Left lung (tissue), 10 donors: ENCODE results near the gene PTGDR. TPM values are rescaled to one million over a fixed set of nuclear protein-coding genes. Genes with fewer than 3 reads are reported as not detected.

Source experiments
- ATAC-seq: fragments of 200-7000 bp; cut with Tn5 transposase; one replicate; pipeline ENCODE4 v1.9.1; 2020; ENCODE audit warnings: moderate library complexity
- DNase-seq, 4 donors: peaks; one replicate each; pipeline ENCODE4 v3.0.0-alpha.2; 2013 to 2020
- H3K27ac ChIP-seq, 2 donors: fragments of 200-600 bp; sonication (generic) in 1 of 2; one replicate each; pipeline versions ENCODE4 v1.5.0 to v1.8.0; 2020 to 2021
- H3K27me3 ChIP-seq, 2 donors: fragments of 200-600 bp; sonication (generic) in 1 of 2; one replicate each; pipeline versions ENCODE4 v1.5.0 to v1.8.0; 2020 to 2021
- H3K36me3 ChIP-seq, 2 donors: fragments of 200-600 bp; sonication (generic) in 1 of 2; one replicate each; pipeline versions ENCODE4 v1.5.0 to v1.8.0; 2020 to 2021
- H3K4me1 ChIP-seq, 2 donors: fragments of 200-600 bp; one replicate each; pipeline ENCODE4 v1.8.0; 2021
- H3K4me3 ChIP-seq, 2 donors: fragments of 200-600 bp; sonication (generic) in 1 of 2; one replicate each; pipeline versions ENCODE4 v1.5.0 to v1.8.0; 2020 to 2021; ENCODE audit warnings: mild to moderate bottlenecking in 1 of 2
- H3K9me3 ChIP-seq, 2 donors: fragments of 200-600 bp; sonication (generic) in 1 of 2; one replicate each; pipeline versions ENCODE4 v1.5.0 to v1.8.0; 2020 to 2021
- CTCF ChIP-seq, 2 donors: fragments of 200-600 bp; sonication (generic) in 1 of 2; IDR thresholded peaks; one replicate each; pipeline versions ENCODE4 v1.5.0 to v1.8.0; 2021; ENCODE audit warnings: antibody characterized with exemption in 2 of 2
- intact Hi-C, 2 donors: fragments of 100-400 bp; cut with DNase I; formaldehyde crosslinking; loops; one replicate each; pipeline versions ENCODE4 v1.11.2 to v1.14.2; 2022
- polyA plus RNA-seq, 6 donors: library from polyadenylated mRNA; unstranded; fragments of 120-200 nt; gene quantifications; one replicate each; pipeline ENCODE4 v1.2.1, GENCODE V29; 2013; ENCODE audit not compliant: insufficient read length in 6 of 6
- total RNA-seq, 2 donors: library from RNA; stranded (reverse); fragmentation: NEBNext Ultra II Directional; extraction: Animal tissue kit (Norgen Biotek cat#: 25700); gene quantifications; one replicate each; pipeline ENCODE4 v1.2.1, GENCODE V29; 2021
- donor health status: DM: no; HTN: yes; CAD: no.
- donor health status: DM: no; HTN: no; CAD: no.

Gene PTGDR
- total and polyA plus RNA-seq, 8 donors: 0.11 to 0.97 (median 0.38) TPM

DNA sequence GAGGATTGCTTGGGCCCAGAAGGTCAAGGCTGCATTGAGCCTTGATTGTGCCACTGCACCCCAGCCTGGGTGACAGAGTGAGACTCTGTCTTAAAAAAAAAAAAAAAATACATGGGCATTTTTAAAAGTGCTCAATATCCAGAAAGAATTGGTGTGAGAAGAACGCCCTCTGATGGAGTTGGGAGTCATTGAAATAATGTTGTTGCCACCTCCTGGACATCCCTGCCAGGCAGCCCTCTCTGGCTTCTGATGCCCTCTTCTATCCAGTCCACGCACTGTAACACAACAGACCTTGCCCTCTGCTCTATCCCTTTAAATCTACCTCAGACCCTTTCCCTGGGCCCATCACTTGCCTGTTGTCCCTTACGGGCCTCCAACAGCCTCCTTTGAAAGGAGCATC is 4.9 kb downstream of the PTGDR start:
- peaks cover 0 to 15% of the 10 kb centered on the region in 2 donors for H3K4me1 ChIP-seq
- H3K27me3 ChIP-seq: peaks cover 29 to 35% of the 10 kb centered on the region in 2 donors
- TF ChIP-seq CTCF (IDR thresholded peaks at IDR 0.05): no peak
- no peak overlapping the region for H3K4me3 ChIP-seq
- no peak for DNase-seq
- no peaks in the 10 kb centered on the region for H3K9me3 ChIP-seq
- H3K36me3 ChIP-seq: no peaks in the 10 kb centered on the region
- H3K27ac ChIP-seq: no peak overlapping the region
- intact Hi-C loops: no loop called here
- no peak for ATAC-seq

- intact Hi-C loops: no loop called here
- H3K27ac ChIP-seq: no peak overlapping the region
- peaks cover 3 to 5% of the 10 kb centered on the region in 2 donors for H3K27me3 ChIP-seq
- ATAC-seq (no peak), DNase-seq (no peak)
- H3K4me3 ChIP-seq: no peak overlapping the region
- no peaks in the 10 kb centered on the region for H3K9me3 ChIP-seq
- H3K4me1 ChIP-seq: peaks cover 0 to 11% of the 10 kb centered on the region in 2 donors
- no peaks in the 10 kb centered on the region for H3K36me3 ChIP-seq
- TF ChIP-seq CTCF (IDR thresholded peaks at IDR 0.05): no peak
These were observed 7.9 kb downstream of the PTGDR start for GRCh38 chr14:52275372-52275771.

- no peak for TF ChIP-seq CTCF (IDR thresholded peaks at IDR 0.05)
- ATAC-seq: no peak
- H3K36me3 ChIP-seq: no peaks in the 10 kb centered on the region
These were observed 10.1 kb downstream of the PTGDR start for GRCh38 chr14:52277552-52277951.

DNA sequence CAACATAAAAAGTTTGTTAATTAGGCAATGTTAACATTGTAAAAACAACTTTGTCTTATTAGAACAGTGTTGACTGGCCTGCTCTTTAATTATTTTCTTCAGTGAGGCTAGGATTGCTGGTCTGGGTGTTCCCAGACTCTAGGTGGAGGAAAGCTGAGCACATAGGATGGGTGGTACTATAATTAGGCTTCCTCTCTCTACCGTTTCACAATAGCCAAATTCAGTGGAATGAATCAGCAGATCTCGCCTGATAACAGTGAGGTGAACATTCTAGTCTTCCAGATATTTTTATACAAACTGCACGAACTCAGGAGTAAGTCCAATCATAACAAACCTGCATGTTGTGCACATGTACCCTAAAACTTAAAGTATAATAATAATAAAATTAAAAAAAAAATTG is 11.9 kb downstream of the PTGDR start:
- TF ChIP-seq CTCF (IDR thresholded peaks at IDR 0.05): no peak
- intact Hi-C loops: no loop called here
- Histone ChIP-seq H3K27me3 (no peaks in the 10 kb centered on the region), H3K27ac (no peak overlapping the region), H3K9me3 (no peaks in the 10 kb centered on the region), H3K36me3 (no peaks in the 10 kb centered on the region), H3K4me3 (no peak overlapping the region), H3K4me1 (peaks cover 0 to 12% of the 10 kb centered on the region in 2 donors)
- no peak for DNase-seq
- ATAC-seq: no peak

More at GRCh38 chr14:52277552-52277951, 10.1 kb downstream of the PTGDR start:
- DNase-seq: no peak
- Histone ChIP-seq H3K4me3 (no peak overlapping the region), H3K4me1 (peaks cover 0 to 12% of the 10 kb centered on the region in 2 donors), H3K27me3 (no peaks in the 10 kb centered on the region), H3K9me3 (no peaks in the 10 kb centered on the region), H3K27ac (no peak overlapping the region)
- intact Hi-C loops: no loop called here

- DNase-seq (no peak), ATAC-seq (no peak)
- Histone ChIP-seq H3K27me3 (no peaks in the 10 kb centered on the region), H3K4me3 (no peak overlapping the region), H3K27ac (no peak overlapping the region), H3K9me3 (no peaks in the 10 kb centered on the region), H3K36me3 (no peaks in the 10 kb centered on the region), H3K4me1 (peaks cover 0 to 12% of the 10 kb centered on the region in 2 donors)
- TF ChIP-seq CTCF (IDR thresholded peaks at IDR 0.05): no peak
- intact Hi-C loops: no loop called here
These were observed 15.6 kb downstream of the PTGDR start for GRCh38 chr14:52283099-52283498.
